Activated CD8-positive, alpha-beta T cell treated with anti-CD3 and anti-CD28 coated beads for 36 hours (primary cell): ENCODE measurements around the gene SPRING1. TPM values are rescaled to one million over a fixed set of nuclear protein-coding genes. Genes with fewer than 3 reads are reported as not detected.

Experiments
- ATAC-seq: fragments of 200-7000 bp; cut with Tn5 transposase; one replicate; pipeline ENCODE4 v1.10.0; 2021; ENCODE audit warnings: mild to moderate bottlenecking, moderate library complexity
- CTCF ChIA-PET: fragments of 350-600 bp; sonication (Branson Sonifier 250); formaldehyde crosslinking; loops from one replicate; lab custom pipeline; 2021; ENCODE audit warnings: antibody characterized with exemption; lab: Charles Lee
- POLR2A ChIA-PET: fragments of 350-600 bp; sonication (Branson Sonifier 250); formaldehyde crosslinking; loops from one replicate; lab custom pipeline; 2021; ENCODE audit warnings: antibody characterized with exemption; lab: Charles Lee
- DNase-seq: peaks from one replicate; pipeline ENCODE4 v3.0.0-alpha.2; 2020
- H3K27ac Mint-ChIP-seq: one replicate; pipeline ENCODE4 v1.8.0; 2021; ENCODE audit warnings: mild to moderate bottlenecking, mixed read lengths
- H3K27me3 Mint-ChIP-seq: one replicate; pipeline ENCODE4 v1.8.0; 2021; ENCODE audit warnings: mixed read lengths
- H3K36me3 Mint-ChIP-seq: one replicate; pipeline ENCODE4 v1.8.0; 2021; ENCODE audit warnings: low read depth, mixed read lengths
- H3K4me1 Mint-ChIP-seq: one replicate; pipeline ENCODE4 v1.8.0; 2021; ENCODE audit warnings: low read depth, mixed read lengths
- H3K4me3 Mint-ChIP-seq: one replicate; pipeline ENCODE4 v1.8.0; 2021; ENCODE audit warnings: mild to moderate bottlenecking, moderate library complexity, mixed read lengths
- H3K9me3 Mint-ChIP-seq: one replicate; pipeline ENCODE4 v1.8.0; 2021; ENCODE audit warnings: mixed read lengths
- intact Hi-C: fragments of 100-400 bp; cut with micrococcal nuclease; formaldehyde crosslinking; loops from one replicate; pipeline ENCODE4 v1.10.0; 2022
- total RNA-seq, 2 experiments: library from RNA; stranded (reverse); gene quantifications; one replicate each; pipeline ENCODE4 v1.2.3, GENCODE V29; 2021
- TF ChIP-seq, protein P1 (sequence below): fragments of 200-600 bp; IDR thresholded peaks from one replicate; pipeline ENCODE4 v1.8.0; 2022; ENCODE audit warnings: antibody characterized with exemption, mild to moderate bottlenecking

Gene SPRING1
- total RNA-seq, 2 experiments from 2014 or later = 16.0 to 17.2 TPM

DNA sequence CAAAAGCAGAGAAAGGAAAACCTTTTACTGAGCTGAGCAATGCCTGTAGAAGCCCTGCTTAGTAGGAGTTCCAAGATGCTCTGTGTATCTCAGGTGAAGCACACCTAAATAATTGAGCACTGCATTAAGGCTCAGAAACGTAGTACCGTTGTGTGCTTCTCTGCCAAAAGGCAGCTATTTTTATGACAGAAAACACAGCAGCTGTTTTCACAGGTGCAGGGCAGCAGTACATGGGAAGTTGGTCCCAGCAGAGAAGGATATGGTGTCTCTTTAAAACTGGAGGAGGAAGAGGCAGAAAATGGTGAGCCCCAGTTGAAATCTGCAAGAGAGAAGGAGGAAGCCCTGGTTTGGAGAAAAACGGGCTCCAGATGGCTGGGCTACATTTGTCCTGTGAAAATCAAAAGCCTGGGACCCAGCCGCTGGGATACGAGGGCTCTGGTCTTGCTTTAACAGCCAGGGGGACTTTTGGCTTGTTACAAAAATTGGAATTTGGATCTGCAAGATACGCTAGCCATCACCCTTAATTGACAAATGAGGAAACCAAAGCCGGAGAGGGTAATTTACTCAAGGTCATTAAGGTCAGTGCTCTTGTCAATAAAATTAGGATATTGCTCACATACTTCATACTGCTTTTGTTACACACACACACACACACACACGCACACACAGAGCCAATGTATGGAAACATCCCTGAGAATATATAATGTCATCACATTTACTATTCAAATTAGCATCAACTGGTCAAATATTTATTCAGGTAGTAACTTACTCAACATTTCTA, 27.3 kb downstream of the SPRING1 start:
- Mint-ChIP-seq H3K4me3 (no peak overlapping the region), H3K27me3 (peaks cover 3% of the 10 kb centered on the region), H3K9me3 (no peaks in the 10 kb centered on the region), H3K4me1 (peaks cover 9% of the 10 kb centered on the region), H3K27ac (no peak overlapping the region), H3K36me3 (no peaks in the 10 kb centered on the region)
- ATAC-seq (no peak), DNase-seq (no peak)
- CTCF ChIA-PET = interaction anchor here (1.1 to 4.7 kb wide), 11 partner anchors 8 to 713 kb away, joined by 3 to 23 read pairs (median 9); partner anchors contain the start of gene HRK
- POLR2A ChIA-PET = no interaction called here
- intact Hi-C loops = no loop called here
- TF ChIP-seq, protein P1, sequence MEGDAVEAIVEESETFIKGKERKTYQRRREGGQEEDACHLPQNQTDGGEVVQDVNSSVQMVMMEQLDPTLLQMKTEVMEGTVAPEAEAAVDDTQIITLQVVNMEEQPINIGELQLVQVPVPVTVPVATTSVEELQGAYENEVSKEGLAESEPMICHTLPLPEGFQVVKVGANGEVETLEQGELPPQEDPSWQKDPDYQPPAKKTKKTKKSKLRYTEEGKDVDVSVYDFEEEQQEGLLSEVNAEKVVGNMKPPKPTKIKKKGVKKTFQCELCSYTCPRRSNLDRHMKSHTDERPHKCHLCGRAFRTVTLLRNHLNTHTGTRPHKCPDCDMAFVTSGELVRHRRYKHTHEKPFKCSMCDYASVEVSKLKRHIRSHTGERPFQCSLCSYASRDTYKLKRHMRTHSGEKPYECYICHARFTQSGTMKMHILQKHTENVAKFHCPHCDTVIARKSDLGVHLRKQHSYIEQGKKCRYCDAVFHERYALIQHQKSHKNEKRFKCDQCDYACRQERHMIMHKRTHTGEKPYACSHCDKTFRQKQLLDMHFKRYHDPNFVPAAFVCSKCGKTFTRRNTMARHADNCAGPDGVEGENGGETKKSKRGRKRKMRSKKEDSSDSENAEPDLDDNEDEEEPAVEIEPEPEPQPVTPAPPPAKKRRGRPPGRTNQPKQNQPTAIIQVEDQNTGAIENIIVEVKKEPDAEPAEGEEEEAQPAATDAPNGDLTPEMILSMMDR = no peak

DNA sequence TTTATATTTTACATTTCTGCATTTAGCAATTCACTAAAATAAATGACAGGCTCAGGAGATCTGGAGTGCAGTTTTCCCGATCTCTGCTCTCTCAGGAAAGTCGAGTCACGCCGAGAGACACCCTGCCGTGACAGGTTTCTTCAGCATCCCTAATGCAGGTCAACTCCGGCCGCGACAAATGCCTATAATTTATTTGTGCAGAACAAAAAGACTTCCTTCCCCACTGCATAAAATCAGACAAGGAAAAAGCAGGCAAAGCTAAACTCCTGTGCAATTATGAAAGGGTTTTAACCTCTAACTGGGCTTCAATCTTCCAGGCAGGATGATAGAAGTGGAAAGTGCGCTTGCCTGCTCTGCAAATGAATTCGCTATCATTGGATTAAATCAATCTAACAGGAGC, 28.1 kb downstream of the SPRING1 start:
- ATAC-seq = no peak
- Mint-ChIP-seq H3K9me3 (no peaks in the 10 kb centered on the region), H3K36me3 (no peaks in the 10 kb centered on the region), H3K27ac (no peak overlapping the region), H3K4me1 (peaks cover 9% of the 10 kb centered on the region), H3K4me3 (no peak overlapping the region), H3K27me3 (peaks cover 3% of the 10 kb centered on the region)
- intact Hi-C loops = loop anchor here (10.0 kb wide), 2 partner anchors 245 to 435 kb away; no protein-coding TSS in a partner anchor
- ChIA-PET POLR2A (no interaction called here), CTCF (interaction anchor here (0.6 to 4.7 kb wide), 31 partner anchors 9 to 969 kb away, joined by 3 to 23 read pairs (median 4); partner anchors contain the start of gene HRK)
- DNase-seq = no peak
- TF ChIP-seq, protein P1 = no peak

DNA sequence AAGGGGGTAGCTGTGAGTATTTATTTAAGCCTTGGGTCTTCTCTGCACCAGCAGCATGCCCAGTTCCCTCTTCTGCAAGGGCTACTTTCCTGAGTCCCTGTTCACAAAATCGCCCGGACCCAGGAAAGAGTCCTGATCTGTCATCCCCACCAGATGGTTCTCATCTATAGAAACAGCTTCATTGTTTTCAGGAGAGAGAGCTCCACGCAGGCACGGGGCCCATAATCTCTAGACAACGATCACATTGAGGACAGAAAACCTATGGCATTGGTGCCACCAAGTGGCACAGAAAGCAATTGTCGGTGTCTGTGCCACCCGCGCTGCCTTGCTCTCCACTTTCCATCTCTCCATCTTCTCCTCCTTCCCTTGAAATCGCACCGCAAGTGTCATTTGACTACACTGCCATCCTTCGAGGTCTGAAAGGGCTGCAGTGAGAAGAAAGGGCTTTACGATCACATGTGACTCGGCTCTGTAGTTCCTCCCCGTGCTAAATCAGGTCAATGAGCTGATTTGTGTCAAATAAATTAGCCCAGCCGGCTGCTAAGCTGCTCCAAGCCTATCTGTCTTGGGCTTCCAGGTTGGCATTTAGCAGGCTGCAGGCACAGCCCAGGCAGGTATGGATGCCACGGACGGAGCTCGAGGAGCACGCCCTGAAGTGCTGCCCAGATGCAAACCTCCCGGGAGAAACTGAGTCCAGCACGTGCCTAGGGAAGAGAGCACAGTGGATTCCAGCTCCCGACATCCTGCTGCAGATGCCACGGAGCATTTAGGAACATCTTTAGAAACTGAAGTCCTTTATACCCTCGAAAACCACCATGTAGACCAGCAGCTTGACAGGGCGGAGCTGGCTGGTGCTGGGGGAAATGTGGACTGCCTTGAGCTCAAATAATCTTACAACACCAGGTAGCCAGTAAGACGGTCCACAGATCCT, 28.8 kb downstream of the SPRING1 start:
- Mint-ChIP-seq H3K9me3 (no peaks in the 10 kb centered on the region), H3K27ac (no peak overlapping the region), H3K4me1 (peaks cover 9% of the 10 kb centered on the region), H3K4me3 (peak overlapping the region; percentile 40), H3K36me3 (no peaks in the 10 kb centered on the region), H3K27me3 (peaks cover 3% of the 10 kb centered on the region)
- CTCF ChIA-PET = interaction anchor here (0.6 to 4.7 kb wide), 54 partner anchors 9 to 968 kb away, joined by 3 to 23 read pairs (median 4); partner anchors contain the start of gene HRK
- intact Hi-C loops = loop anchor here (10.0 kb wide), 2 partner anchors 246 to 436 kb away; no protein-coding TSS in a partner anchor
- DNase-seq (peak; percentile 65), ATAC-seq (peak; percentile 88)
- POLR2A ChIA-PET = interaction anchor here (0.6 kb wide), 1 partner anchor 380 kb away, joined by 3 read pairs; no protein-coding TSS in a partner anchor
- TF ChIP-seq, protein P1 = peak; percentile 63

DNA sequence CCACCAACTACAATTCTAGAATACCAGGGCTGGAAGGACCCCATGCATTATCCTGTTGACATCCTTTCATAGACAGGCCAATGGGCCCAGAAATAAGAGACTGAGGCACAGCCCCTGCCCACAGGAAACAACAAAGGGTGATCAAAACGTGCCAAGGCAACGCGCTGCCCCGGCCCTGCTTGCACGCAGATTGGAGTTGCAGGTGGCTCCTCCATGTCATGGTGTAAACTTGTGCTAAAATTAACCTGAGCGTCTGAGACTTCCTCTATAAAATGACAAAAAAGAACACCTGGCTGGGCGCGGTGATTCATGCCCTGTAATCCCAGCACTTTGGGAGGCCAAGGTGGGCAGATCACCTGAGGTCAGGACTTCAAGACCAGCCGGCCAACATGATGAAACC, 30.1 kb downstream of the SPRING1 start:
- CTCF ChIA-PET = interaction anchor here (1.2 to 4.7 kb wide), 7 partner anchors 7 to 566 kb away, joined by 3 to 21 read pairs (median 7); no protein-coding TSS in a partner anchor
- TF ChIP-seq, protein P1 = no peak
- ATAC-seq (no peak), DNase-seq (no peak)
- intact Hi-C loops = loop anchor here (10.0 kb wide), 2 partner anchors 247 to 437 kb away; no protein-coding TSS in a partner anchor
- POLR2A ChIA-PET = no interaction called here
- H3K27me3 Mint-ChIP-seq = peaks cover 4% of the 10 kb centered on the region
- no peaks in the 10 kb centered on the region for H3K36me3 Mint-ChIP-seq
- peaks cover 10% of the 10 kb centered on the region for H3K4me1 Mint-ChIP-seq
- no peaks in the 10 kb centered on the region for H3K9me3 Mint-ChIP-seq
- H3K4me3 Mint-ChIP-seq = no peak overlapping the region
- no peak overlapping the region for H3K27ac Mint-ChIP-seq
